Measurements from ENCODE around the gene GATM.
A peak's percentile ranks its signal among the peaks of the same experiment; 100 is the strongest.

The GATM gene

DNA sequence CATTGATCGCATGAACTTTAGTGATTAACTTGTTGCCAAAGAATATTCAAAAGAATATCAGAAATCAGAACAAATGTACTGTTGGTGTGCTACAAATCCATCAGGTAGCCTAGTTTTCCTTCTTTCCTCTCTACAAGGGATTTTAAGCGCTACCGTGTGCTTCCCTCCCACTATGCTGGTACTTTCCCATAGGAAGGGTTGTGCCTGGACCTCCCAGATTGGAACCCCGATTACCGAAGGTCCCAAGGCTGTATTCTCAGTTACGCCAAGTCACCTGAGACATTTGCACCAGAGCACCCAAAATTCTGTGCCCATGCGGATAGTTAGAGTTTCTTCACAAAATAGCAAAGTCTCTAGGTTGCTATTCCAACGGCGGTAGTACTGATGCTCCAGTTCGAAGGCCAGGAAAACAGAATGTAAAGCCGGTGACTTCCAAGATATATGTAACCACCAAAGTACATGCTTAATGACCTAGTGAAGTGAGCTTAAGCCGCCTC, 23.4 kb upstream of the GATM start:
- peaks cover 14% of the 10 kb centered on the region for H3K36me3 ChIP-seq (ENCODE audit: control insufficient read depth, low read depth, low read length)
- H3K27ac ChIP-seq (ENCODE audit: low read length) = no peak overlapping the region
- peak overlapping the region; percentile 87 for H3K9ac ChIP-seq (ENCODE audit: low read length)
- H3K4me3 ChIP-seq (ENCODE audit: low read length) = peak overlapping the region; percentile 97
- no peaks in the 10 kb centered on the region for H3K9me3 ChIP-seq (ENCODE audit: control insufficient read depth, low read depth, low read length)
- H3K27me3 ChIP-seq (ENCODE audit: control insufficient read depth, insufficient read depth, low read length) = no peaks in the 10 kb centered on the region
- peaks cover 8% of the 10 kb centered on the region for H3K4me1 ChIP-seq (ENCODE audit: control insufficient read depth, low read depth, low read length)

DNA sequence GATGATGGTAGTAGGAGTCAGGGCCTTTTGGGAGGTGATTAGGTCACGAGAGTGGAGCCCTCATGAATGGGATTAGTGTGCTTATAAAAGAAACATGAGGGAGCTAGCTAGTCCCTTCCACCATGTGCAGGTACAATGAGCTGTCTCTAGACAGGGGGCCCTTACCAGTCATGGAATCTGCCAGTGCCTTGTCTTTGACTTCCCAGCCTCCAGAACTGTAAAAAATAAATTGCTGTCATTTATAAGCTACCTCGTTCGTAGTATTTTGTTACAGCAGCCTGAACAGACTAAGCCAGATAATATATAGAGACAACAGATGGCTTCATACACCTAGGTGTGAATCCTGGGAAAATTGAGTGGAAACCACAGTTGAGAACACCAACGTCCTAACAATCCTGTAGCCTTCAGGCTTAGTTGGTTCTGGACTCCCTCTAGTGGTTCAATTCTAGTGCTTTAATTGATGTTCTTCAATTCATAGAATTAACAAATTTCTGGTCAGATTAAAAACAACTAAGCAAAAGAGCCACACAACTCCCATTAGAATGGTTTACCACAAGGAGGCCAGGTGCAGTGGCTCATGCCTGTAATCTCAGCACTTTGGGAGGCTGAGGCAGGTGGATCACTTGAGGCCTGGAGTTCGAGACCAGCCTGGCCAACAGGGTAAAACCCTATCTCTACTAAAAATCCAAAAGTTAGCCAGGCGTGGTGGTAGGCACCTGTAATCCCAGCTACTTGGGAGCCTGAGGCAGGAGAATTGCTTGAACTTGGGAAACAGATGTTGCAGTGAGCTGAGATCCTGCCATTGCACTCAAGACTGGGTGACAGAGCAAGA, 21.3 kb upstream of the GATM start:
- Histone ChIP-seq H3K9ac (ENCODE audit: low read length) (no peak overlapping the region), H3K27me3 (ENCODE audit: control insufficient read depth, insufficient read depth, low read length) (no peaks in the 10 kb centered on the region), H3K4me1 (ENCODE audit: control insufficient read depth, low read depth, low read length) (peaks cover 8% of the 10 kb centered on the region), H3K36me3 (ENCODE audit: control insufficient read depth, low read depth, low read length) (no peaks in the 10 kb centered on the region), H3K9me3 (ENCODE audit: control insufficient read depth, low read depth, low read length) (no peaks in the 10 kb centered on the region), H3K4me3 (ENCODE audit: low read length) (no peak overlapping the region), H3K27ac (ENCODE audit: low read length) (no peak overlapping the region)

DNA sequence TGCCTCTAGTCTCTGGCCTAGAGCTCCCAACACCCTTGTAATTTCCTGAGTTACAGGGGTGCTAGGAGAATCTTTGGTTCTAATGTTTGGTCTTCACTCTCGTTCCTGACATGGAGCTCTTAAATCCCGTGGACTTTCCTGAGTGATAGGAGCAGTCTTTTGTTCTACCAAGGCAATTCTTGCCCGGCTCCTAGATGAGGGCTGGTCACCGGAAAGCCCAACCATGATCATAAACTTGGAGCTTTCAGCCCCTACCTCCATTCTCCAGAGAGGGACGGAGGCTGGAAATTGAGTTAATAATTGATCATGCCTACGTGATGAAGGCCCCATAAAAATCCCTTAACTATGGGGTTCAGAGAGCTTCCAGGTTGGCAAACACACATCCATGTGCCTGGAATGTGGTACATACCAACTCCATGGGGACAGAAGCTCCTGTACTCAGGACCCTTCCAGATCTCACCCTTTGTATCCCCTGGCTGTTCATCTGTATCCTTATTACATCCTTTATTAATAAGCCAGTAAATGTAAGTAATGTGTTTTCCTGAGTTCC, 18.8 kb upstream of the GATM start:
- H3K9me3 ChIP-seq (ENCODE audit: control insufficient read depth, low read depth, low read length) = no peaks in the 10 kb centered on the region
- no peaks in the 10 kb centered on the region for H3K27me3 ChIP-seq (ENCODE audit: control insufficient read depth, insufficient read depth, low read length)
- H3K36me3 ChIP-seq (ENCODE audit: control insufficient read depth, low read depth, low read length) = no peaks in the 10 kb centered on the region
- no peak overlapping the region for H3K27ac ChIP-seq (ENCODE audit: low read length)
- no peaks in the 10 kb centered on the region for H3K4me1 ChIP-seq (ENCODE audit: control insufficient read depth, low read depth, low read length)
- no peak overlapping the region for H3K4me3 ChIP-seq (ENCODE audit: low read length)
- H3K9ac ChIP-seq (ENCODE audit: low read length) = no peak overlapping the region

DNA sequence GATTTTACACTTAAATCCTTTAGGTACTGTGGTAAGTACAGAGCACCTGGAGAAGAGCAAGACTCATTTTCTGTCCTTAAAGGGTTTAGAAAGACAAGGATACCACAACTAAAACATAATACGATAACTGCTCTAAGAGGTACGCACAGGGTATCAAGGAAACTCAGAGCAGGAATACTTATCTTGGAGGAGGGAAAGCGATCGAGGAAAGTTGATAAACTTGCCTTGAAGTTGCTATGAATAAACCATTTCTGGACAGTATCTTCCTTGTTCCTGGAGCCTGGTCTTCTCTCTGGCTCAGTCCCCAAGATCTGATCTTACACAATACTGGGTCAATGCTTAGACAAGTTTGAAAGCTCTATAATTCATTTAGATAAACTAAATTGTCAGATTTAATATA, 17.6 kb upstream of the GATM start:
- Histone ChIP-seq H3K27me3 (ENCODE audit: control insufficient read depth, insufficient read depth, low read length) (no peaks in the 10 kb centered on the region), H3K4me1 (ENCODE audit: control insufficient read depth, low read depth, low read length) (no peaks in the 10 kb centered on the region), H3K9ac (ENCODE audit: low read length) (no peak overlapping the region), H3K36me3 (ENCODE audit: control insufficient read depth, low read depth, low read length) (no peaks in the 10 kb centered on the region), H3K9me3 (ENCODE audit: control insufficient read depth, low read depth, low read length) (no peaks in the 10 kb centered on the region), H3K27ac (ENCODE audit: low read length) (no peak overlapping the region), H3K4me3 (ENCODE audit: low read length) (no peak overlapping the region)

DNA sequence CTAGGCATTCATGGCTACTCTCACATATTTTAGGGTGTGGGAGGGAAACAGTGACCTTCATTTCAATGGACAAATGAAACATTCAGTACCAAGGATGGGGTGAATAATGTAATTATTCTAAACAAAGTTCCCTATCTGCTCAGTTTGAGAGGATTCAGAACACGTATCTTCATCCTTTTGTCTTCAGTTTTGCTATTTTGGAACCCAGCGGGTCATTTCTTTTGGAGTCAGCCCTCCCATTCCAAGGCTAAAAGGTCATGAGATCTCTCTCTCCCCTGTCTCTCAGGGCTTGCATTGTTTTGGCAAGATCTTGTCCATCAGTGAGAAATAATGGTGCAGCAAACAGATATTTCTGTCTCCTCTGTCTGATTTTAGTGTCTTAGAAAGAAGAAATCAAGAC, 16.3 kb upstream of the GATM start:
- no peaks in the 10 kb centered on the region for H3K36me3 ChIP-seq (ENCODE audit: control insufficient read depth, low read depth, low read length)
- no peaks in the 10 kb centered on the region for H3K9me3 ChIP-seq (ENCODE audit: control insufficient read depth, low read depth, low read length)
- no peak overlapping the region for H3K9ac ChIP-seq (ENCODE audit: low read length)
- H3K4me3 ChIP-seq (ENCODE audit: low read length) = no peak overlapping the region
- no peak overlapping the region for H3K27ac ChIP-seq (ENCODE audit: low read length)
- no peaks in the 10 kb centered on the region for H3K27me3 ChIP-seq (ENCODE audit: control insufficient read depth, insufficient read depth, low read length)
- H3K4me1 ChIP-seq (ENCODE audit: control insufficient read depth, low read depth, low read length) = no peaks in the 10 kb centered on the region

DNA sequence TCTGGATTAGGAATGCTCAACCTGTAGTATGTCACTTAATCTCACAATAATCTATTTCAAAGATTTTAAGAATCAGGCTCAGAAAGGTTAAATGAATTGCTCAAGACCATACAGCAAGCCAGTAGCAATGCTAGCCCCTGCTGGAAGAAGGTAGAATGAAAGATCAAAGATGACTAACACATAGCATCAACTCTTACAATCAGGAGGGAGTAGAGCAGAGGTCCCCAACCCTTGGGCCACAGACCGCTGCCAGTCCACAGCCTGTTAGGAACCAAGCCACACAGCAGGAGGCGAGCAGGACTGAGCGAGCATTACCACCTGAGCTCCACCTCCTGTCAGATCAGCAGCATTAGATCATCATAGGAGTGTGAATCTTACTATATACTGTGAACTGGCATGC, 15.5 kb upstream of the GATM start:
- H3K27me3 ChIP-seq (ENCODE audit: control insufficient read depth, insufficient read depth, low read length) = no peaks in the 10 kb centered on the region

DNA sequence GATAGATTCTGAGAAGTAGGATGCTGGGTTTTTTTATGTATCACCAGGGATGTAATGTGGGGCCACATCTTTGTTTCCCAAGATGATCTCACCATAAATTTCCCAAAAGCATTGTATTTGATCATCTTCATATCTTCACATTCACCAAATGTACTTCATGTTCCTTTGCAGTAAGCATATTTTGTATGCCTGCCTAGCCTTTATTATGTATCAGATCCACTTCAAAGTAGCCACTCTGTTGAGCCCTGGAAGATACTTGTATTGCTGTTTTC, 14.2 kb upstream of the GATM start:
- no peaks in the 10 kb centered on the region for H3K4me1 ChIP-seq (ENCODE audit: control insufficient read depth, low read depth, low read length)
- H3K27ac ChIP-seq (ENCODE audit: low read length) = no peak overlapping the region
- H3K4me3 ChIP-seq (ENCODE audit: low read length) = no peak overlapping the region
- H3K9me3 ChIP-seq (ENCODE audit: control insufficient read depth, low read depth, low read length) = no peaks in the 10 kb centered on the region
- peaks cover 6% of the 10 kb centered on the region for H3K27me3 ChIP-seq (ENCODE audit: control insufficient read depth, insufficient read depth, low read length)
- no peak overlapping the region for H3K9ac ChIP-seq (ENCODE audit: low read length)
- no peaks in the 10 kb centered on the region for H3K36me3 ChIP-seq (ENCODE audit: control insufficient read depth, low read depth, low read length)

More for the DNA sequence above, 15.5 kb upstream of the GATM start:
- Histone ChIP-seq H3K4me3 (ENCODE audit: low read length) (no peak overlapping the region), H3K9me3 (ENCODE audit: control insufficient read depth, low read depth, low read length) (no peaks in the 10 kb centered on the region), H3K27ac (ENCODE audit: low read length) (no peak overlapping the region), H3K9ac (ENCODE audit: low read length) (no peak overlapping the region), H3K4me1 (ENCODE audit: control insufficient read depth, low read depth, low read length) (no peaks in the 10 kb centered on the region), H3K36me3 (ENCODE audit: control insufficient read depth, low read depth, low read length) (no peaks in the 10 kb centered on the region)

DNA sequence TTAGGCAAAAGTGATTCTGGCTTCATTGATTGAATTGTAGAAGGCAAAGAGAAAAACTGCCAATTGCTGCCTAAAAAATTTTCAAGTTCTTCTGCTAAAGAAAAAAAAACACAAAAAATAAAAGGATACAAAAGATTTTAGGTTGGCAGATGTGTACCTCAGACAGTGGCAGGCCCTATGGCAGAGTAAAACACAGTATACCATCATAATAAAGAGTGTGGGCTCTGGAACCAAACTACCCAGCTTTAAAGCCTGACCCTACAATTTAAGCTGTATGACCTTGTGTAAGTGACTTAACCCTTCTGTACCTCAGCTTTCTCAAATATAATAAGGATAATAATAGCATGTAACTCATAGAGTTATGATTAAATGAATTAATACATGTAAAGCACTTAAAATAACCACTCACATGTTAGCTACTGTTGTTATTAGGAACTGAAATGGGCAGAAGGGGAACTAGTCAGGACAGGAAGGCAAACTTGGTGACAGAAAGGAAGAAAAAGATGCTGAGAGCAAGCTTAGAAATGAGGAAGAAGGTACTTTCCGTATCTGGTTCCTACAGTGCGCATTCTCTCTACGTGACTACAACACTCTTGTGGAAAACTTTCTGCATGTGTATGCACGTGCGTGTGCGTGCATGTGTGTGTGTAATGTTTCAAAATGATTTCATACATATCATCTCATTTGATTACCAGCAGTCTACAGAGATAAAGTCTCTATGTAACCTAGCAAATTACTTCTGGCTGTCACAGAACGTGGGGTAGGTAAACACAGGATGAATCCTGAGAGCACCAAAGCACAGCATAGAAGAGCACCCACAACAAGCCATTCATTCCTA, 13.6 kb upstream of the GATM start:
- Histone ChIP-seq H3K36me3 (ENCODE audit: control insufficient read depth, low read depth, low read length) (no peaks in the 10 kb centered on the region), H3K4me3 (ENCODE audit: low read length) (no peak overlapping the region), H3K27ac (ENCODE audit: low read length) (no peak overlapping the region), H3K4me1 (ENCODE audit: control insufficient read depth, low read depth, low read length) (no peaks in the 10 kb centered on the region), H3K9ac (ENCODE audit: low read length) (no peak overlapping the region), H3K27me3 (ENCODE audit: control insufficient read depth, insufficient read depth, low read length) (peaks cover 6% of the 10 kb centered on the region), H3K9me3 (ENCODE audit: control insufficient read depth, low read depth, low read length) (no peaks in the 10 kb centered on the region)

DNA sequence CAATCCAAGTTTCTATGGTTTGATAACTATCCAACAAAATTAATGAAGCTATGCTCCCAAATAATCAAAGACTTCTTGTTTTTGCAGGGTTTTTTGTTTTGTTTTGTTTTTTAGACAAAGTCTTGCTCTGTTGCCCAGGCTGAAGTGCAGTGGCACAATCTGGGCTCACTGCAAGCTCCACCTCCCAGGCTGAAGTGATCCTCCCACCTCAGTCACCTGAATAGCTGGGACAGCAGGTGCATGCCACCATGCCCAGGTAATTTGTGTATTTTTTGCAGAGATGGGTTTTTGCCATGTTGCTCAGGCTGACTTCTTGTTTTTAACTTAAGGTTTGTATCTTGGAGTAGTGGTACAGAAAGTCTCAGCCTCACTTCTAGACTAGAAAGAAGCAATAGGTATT, 11.0 kb upstream of the GATM start:
- Histone ChIP-seq H3K9me3 (ENCODE audit: control insufficient read depth, low read depth, low read length) (no peaks in the 10 kb centered on the region), H3K27me3 (ENCODE audit: control insufficient read depth, insufficient read depth, low read length) (peaks cover 6% of the 10 kb centered on the region), H3K4me1 (ENCODE audit: control insufficient read depth, low read depth, low read length) (no peaks in the 10 kb centered on the region), H3K9ac (ENCODE audit: low read length) (no peak overlapping the region), H3K27ac (ENCODE audit: low read length) (no peak overlapping the region), H3K4me3 (ENCODE audit: low read length) (no peak overlapping the region), H3K36me3 (ENCODE audit: control insufficient read depth, low read depth, low read length) (no peaks in the 10 kb centered on the region)

DNA sequence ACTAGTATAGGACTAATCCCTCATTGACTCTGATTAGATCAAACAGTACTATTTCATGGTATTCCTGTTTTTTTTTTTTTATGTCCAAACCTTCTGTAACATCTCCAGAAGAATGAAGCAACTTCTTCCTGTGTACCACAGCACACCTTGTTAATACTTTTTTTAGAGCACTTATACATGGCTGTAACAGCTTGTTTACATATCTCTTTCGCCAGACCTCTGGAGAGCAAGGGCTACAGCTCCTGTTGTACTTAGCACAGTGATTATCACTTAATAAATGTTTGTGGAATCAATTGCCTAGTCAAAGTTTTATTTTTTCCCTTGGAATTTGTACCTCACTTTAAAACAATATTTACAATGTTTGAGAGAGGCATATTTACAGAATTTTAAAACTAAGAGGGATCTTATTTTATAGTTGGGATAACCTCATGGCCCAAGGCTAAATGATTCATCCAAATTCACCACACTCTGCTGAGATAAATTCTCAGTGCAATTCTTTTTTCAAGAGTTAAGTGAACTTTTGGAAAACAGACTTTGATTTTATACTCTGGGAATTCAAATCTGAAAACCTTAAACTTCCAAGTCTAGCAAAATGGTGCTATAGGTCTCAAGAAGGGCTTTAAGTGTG, 9.2 kb upstream of the GATM start:
- Histone ChIP-seq H3K4me1 (ENCODE audit: control insufficient read depth, low read depth, low read length) (no peaks in the 10 kb centered on the region), H3K4me3 (ENCODE audit: low read length) (no peak overlapping the region), H3K9me3 (ENCODE audit: control insufficient read depth, low read depth, low read length) (no peaks in the 10 kb centered on the region), H3K36me3 (ENCODE audit: control insufficient read depth, low read depth, low read length) (no peaks in the 10 kb centered on the region), H3K27ac (ENCODE audit: low read length) (no peak overlapping the region), H3K27me3 (ENCODE audit: control insufficient read depth, insufficient read depth, low read length) (peaks cover 6% of the 10 kb centered on the region), H3K9ac (ENCODE audit: low read length) (no peak overlapping the region)

DNA sequence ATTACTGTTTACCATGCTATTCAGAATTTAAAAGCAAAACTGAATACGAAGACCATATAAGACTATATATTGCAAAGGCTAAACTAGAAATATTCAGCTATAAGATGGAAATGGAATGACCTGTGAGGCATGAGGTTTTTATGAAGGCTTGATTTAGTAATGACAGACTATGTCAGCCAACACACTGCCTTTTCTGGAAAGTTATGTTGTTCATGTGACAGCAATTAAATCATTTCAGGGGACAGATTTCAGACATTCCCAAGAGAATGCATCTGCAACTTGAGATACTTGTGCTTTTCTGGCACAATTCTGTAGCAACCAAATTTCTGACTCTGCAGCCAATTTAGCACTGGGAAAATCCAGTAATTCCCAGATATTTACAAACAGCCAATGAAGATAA, 8.6 kb upstream of the GATM start:
- H3K4me3 ChIP-seq (ENCODE audit: low read length) = no peak overlapping the region
- no peak overlapping the region for H3K27ac ChIP-seq (ENCODE audit: low read length)
- H3K36me3 ChIP-seq (ENCODE audit: control insufficient read depth, low read depth, low read length) = no peaks in the 10 kb centered on the region
- no peak overlapping the region for H3K9ac ChIP-seq (ENCODE audit: low read length)
- peaks cover 6% of the 10 kb centered on the region for H3K27me3 ChIP-seq (ENCODE audit: control insufficient read depth, insufficient read depth, low read length)
- H3K9me3 ChIP-seq (ENCODE audit: control insufficient read depth, low read depth, low read length) = no peaks in the 10 kb centered on the region
- no peaks in the 10 kb centered on the region for H3K4me1 ChIP-seq (ENCODE audit: control insufficient read depth, low read depth, low read length)

All from iPS-18a (cell line).